ENCODE data around the gene AMACR.

The AMACR gene

DNA sequence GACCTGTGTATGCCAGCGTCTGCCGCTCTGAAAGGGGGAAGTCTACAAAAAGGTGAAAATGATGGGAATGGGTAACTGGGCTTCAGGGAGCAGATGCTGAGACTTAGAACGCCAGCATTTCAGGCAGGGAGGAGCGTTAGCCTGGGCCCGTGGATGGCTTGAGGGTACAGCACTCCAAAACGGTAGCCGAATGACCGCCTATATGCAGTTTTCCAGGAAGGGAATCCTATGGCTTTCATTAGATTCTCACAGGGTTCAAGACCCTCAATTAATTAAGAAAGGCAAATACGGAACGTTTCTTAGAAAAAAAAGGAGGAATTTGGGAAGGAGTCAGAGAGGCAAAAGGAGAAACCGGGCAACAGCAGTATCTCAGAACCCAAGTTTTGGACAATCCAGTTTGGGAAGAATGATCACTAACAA is 639 bp downstream of the AMACR start:
- no peak for DNase-seq (ENCODE audit: low spot score)

GRCh38 chr5:34005681-34006080 is 2.2 kb downstream of the AMACR start:
- DNase-seq (ENCODE audit: low spot score), result no peak

GRCh38 chr5:34005211-34005610 is 2.6 kb downstream of the AMACR start:
- no peak for DNase-seq (ENCODE audit: low spot score)

- no peak for DNase-seq (ENCODE audit: low spot score)
Observed at GRCh38 chr5:34003941-34004340, 3.9 kb downstream of the AMACR start.

- DNase-seq (ENCODE audit: low spot score), result no peak
Observed at GRCh38 chr5:34002629-34003328, 5.1 kb downstream of the AMACR start.

- no peak for DNase-seq (ENCODE audit: low spot score)
Observed at GRCh38 chr5:34001241-34001841, 6.5 kb downstream of the AMACR start.

DNA sequence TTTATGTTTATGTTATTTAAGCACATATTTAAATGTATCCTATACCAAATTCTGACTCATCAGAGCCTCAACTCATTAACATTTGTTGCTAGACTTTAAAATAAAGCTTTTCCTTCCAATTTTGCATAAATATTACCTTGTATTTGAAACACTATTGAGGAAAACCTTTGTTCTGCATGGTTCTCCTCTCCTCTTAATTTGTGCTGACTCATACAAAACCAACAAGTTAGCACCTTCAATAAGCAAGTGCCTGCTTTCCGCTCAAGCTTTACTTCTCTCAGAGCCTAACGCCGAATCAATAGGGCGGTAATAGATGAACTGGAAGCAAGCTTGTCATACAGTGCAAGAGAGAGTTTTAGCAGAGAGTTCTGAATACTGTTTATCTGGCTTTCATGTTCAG is 7.9 kb downstream of the AMACR start:
- no peak for DNase-seq (ENCODE audit: low spot score)

DNA sequence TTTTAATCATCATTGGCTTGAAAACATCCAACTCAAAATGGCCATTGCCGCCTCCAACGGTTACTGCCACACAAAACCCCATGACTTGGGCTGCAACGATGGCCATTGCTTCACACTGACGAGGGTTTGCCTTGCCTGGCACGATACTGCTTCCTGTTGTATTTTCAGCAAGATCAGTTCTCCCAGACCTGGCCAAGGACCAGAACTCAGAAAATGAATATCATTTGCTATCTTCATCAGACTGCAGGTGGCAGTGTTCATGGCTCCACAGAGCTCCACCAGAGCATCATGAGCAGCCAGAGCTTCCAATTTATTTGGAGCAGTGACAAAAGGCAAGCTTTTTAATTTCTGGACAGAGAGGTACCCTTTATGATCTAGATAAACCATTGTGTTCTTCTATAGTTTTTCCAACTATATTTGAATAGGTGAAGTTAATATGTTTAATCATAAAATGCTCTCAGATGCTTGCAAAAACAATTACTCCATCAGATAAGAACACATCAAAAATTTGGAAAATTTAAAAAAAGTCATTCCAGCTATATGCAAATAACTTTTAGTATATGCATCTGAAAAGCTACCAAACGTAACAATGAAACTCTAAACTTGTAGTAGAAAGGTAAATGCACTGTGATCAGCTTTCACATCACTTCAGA is 10.4 kb downstream of the AMACR start:
- DNase-seq (ENCODE audit: low spot score), result no peak

DNA sequence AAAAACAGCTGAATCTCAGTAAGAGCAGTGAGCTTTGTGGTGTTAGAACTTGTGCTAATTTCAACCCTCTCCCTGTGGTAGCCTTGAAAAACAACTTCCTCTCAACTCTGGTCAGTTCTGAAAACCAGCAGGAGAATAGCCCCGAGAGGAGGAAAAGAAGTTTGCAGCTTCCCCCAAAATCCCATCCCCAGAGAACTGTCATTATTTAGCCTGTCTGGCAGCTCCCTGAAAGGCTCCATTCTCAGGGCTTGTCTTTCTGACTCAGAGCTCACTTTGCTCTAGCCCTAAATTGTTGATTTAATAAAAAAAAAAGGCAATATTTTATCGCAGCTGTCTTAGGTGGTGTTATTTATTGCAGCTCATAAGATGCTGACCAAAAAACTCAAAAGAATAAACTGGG is 12.0 kb downstream of the AMACR start:
- DNase-seq (ENCODE audit: low spot score), result no peak

DNA sequence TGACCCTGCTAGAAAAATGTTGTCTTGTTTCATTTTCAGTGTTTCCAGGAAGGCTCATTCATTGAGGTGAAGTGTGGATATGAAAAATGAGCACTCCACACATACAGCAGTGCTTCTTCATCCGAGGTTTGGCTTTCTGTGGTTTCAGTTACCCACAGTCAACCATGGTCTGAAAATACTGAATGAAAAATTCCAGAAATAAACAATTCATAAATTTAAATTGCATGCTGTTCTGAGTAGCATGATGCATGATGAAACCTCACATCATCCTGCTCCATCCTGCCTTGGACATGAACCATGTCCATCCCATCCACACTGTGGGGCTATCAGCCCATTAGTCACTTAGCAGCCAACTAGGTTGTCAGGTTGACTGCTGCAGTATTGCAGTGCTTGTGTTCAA is 13.0 kb downstream of the AMACR start:
- no peak for DNase-seq (ENCODE audit: low spot score)

DNA sequence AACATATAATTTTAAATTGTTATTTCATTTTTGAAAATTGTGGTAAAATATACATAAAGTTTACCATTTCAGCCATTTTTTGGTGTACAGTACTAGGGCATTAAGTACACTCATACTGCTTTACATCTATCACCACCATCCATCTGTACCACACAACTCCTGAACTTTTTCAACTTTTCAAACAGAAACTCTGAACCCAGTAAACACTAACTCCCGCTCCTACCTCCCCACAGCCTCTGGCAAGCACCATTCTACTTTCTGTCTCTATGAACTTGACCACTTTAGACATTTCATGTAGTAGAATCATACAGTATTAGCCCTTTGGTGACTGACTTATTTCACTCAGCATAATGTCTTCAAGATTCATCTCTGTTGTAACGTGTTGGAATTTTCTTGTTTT is 15.0 kb downstream of the AMACR start:
- no peak for DNase-seq (ENCODE audit: low spot score)

DNA sequence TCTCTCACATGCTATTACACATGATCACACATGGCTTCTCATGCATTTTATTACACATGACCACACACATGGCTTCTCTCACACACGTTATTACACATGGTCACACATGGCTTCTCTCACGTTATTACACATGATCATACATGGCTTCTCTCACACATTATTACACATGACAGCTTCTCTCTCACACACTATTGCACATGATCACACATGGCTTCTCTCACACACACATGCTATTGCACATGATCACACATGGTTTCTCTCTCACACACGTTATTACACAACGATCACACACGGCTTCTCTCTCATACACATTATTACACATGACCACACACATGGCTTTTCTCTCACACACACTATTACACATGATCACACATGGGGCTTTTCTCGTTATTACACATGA is 22.4 kb downstream of the AMACR start:
- no peak for DNase-seq (ENCODE audit: low spot score)

GRCh38 chr5:33984671-33985124 is 23.2 kb downstream of the AMACR start, which contains the start of gene SLC45A2:
SLC45A2 (minus strand) TSS chr5:33984693; CDS start chr5:33984583, 110 bp downstream.
- DNase-seq (ENCODE audit: low spot score), result no peak

DNA sequence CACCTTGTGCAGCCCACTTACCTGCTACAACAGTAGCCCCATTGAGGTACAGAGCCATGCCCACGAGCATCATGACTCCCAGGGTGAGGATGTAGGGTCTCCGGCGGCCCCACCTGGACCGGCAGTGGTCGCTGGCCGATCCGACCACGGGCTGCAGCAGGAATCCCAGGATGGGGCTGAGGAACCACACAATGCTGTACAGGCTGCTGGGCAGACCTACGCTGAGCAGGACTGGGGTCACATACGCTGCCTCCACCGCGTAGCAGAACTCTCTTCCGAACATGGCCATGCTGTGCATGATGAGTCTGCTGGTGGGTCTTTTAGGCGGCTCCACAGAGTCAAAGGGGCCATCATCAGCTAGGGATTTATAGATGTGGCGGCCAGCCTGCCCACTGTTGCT is 23.7 kb downstream of the AMACR start:
- no peak for DNase-seq (ENCODE audit: low spot score)

- DNase-seq (ENCODE audit: low spot score), result no peak
Observed at GRCh38 chr5:33981408-33982162, 26.3 kb downstream of the AMACR start.

- DNase-seq (ENCODE audit: low spot score), result no peak
Observed at GRCh38 chr5:33980030-33980429, 27.8 kb downstream of the AMACR start.

DNA sequence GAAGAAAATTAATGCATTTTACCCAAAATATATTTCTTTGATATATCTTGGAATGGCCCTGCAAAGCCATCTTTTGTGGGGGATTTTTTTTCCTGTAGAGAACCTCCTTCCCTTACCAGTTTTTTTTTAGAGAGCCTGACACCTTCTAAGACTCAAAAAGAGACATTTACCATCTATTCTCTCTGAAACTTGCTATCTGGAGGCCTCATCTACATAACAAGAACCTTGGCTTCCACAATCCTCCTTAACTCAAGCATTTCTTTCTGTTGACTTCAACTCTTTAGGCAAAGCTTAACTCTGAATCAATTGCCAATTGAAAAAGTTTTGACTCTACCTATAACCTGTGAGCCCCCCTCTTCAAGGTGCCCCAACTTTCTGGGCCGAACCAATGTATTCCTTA is 29.5 kb downstream of the AMACR start:
- no peak for DNase-seq (ENCODE audit: low spot score)

DNA sequence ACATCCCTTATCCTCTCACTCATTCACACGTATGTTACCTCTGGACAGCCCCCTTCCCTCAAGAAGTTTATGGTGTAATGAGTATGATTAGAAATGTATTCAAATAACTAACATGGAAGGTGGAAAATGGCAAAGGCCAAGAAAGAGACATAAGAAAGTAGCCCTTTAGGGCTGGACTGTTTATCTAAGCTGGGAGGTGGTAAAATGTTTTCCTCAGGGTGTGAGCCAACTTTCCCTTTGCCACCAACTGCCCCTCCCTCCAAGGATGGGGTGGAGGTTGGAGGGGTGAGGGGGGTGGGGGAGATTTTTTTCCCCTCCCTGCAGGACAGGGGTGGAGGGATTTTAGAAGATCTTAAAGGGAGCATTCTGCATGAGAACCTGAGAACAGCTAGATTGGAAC is 31.5 kb downstream of the AMACR start:
- no peak for DNase-seq (ENCODE audit: low spot score)

GRCh38 chr5:33975852-33976251 is 32.0 kb downstream of the AMACR start:
- no peak for DNase-seq (ENCODE audit: low spot score)

DNA sequence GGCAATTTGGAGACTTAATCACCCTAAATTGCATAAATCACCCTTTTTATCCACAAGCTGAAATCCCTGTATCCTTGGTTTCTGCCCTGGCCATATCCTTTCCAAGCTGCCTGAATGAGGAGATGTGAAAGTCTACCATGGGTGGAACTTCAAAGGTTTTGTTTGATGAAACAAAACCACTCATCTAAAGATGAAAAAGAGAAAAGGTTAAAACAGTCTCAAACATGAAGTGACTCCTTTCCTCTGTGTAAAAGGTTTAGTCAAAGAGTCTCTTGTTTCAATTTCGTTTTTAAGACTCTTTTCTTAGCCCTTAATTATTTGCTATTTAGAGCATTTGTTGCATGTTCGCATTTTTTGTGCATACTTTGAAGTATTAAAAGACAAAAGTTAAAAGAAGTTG is 34.6 kb downstream of the AMACR start:
- DNase-seq (ENCODE audit: low spot score), result no peak

GRCh38 chr5:33969572-33970452 is 38.0 kb downstream of the AMACR start:
- DNase-seq (ENCODE audit: low spot score), result no peak
